MM.1S (cell line): ENCODE results near the gene CS.

ENCODE experiments used
- DNase-seq: peaks from one replicate; pipeline ENCODE4 v3.0.0-alpha.2; 2015
- H2AFZ ChIP-seq: fragments of 300-600 bp; sonication (generic); 2 replicates; pipeline ENCODE4 v1.6.0; 2016; ENCODE audit warnings: antibody characterized with exemption, low read length
- H3F3A ChIP-seq: fragments of 300-600 bp; sonication (generic); 2 replicates; pipeline ENCODE4 v1.6.1; 2016; ENCODE audit warnings: mild to moderate bottlenecking, antibody characterized with exemption, low read length, moderate library complexity, mixed read lengths; ENCODE audit not compliant: insufficient read depth
- H3K27ac ChIP-seq: fragments of 300-600 bp; sonication (generic); 2 replicates; pipeline ENCODE4 v1.5.1; 2016; ENCODE audit warnings: mild to moderate bottlenecking, low read length
- H3K27me3 ChIP-seq: fragments of 300-600 bp; sonication (generic); replicated peaks from 2 replicates; pipeline ENCODE4 v1.6.0; 2016; ENCODE audit warnings: low read length; ENCODE audit not compliant: insufficient read depth
- H3K36me3 ChIP-seq: fragments of 300-600 bp; sonication (generic); replicated peaks from 2 replicates; pipeline ENCODE4 v1.6.1; 2016; ENCODE audit warnings: mild to moderate bottlenecking, low read length, mixed read lengths; ENCODE audit not compliant: insufficient read depth
- H3K4me1 ChIP-seq: fragments of 300-600 bp; sonication (generic); 2 replicates; pipeline ENCODE4 v1.6.1; 2016; ENCODE audit warnings: low read length, mixed read lengths
- H3K4me2 ChIP-seq: fragments of 300-600 bp; sonication (generic); 2 replicates; pipeline ENCODE4 v1.6.0; 2016; ENCODE audit warnings: low read depth, low read length
- H3K4me3 ChIP-seq: fragments of 300-600 bp; sonication (generic); 2 replicates; pipeline ENCODE4 v1.5.1; 2016; ENCODE audit warnings: low read length, mixed read lengths
- H3K79me2 ChIP-seq: fragments of 300-600 bp; sonication (generic); 2 replicates; pipeline ENCODE4 v1.6.1; 2016; ENCODE audit warnings: mixed run types, low read length, mixed read lengths
- H3K9ac ChIP-seq: fragments of 300-600 bp; sonication (generic); 2 replicates; pipeline ENCODE4 v1.6.1; 2016; ENCODE audit warnings: low read length, mixed read lengths
- H3K9me2 ChIP-seq: fragments of 300-600 bp; sonication (generic); replicated peaks from 2 replicates; pipeline ENCODE4 v1.6.1; 2016; ENCODE audit warnings: mild to moderate bottlenecking, low read length, mixed read lengths; ENCODE audit not compliant: insufficient read depth
- H3K9me3 ChIP-seq: fragments of 300-600 bp; sonication (generic); replicated peaks from 2 replicates; pipeline ENCODE4 v1.6.1; 2016; ENCODE audit warnings: mild to moderate bottlenecking, low read length, mixed read lengths; ENCODE audit not compliant: insufficient read depth
- H4K20me1 ChIP-seq: fragments of 300-600 bp; sonication (generic); 2 replicates; pipeline ENCODE4 v1.6.1; 2016; ENCODE audit warnings: mild to moderate bottlenecking, low read length, moderate library complexity, mixed read lengths; ENCODE audit not compliant: insufficient read depth
- CTCF ChIP-seq: fragments of 300-600 bp; sonication (generic); IDR thresholded peaks from 2 replicates; pipeline ENCODE4 v1.5.1; 2016; ENCODE audit warnings: antibody characterized with exemption, low read length, mixed read lengths
- EZH2 ChIP-seq: fragments of 300-600 bp; sonication (generic); optimal IDR thresholded peaks from 2 replicates; pipeline ENCODE3; 2017; ENCODE audit warnings: low read depth, mild to moderate bottlenecking, antibody characterized with exemption, low read length, mixed read lengths
- EZH2phosphoT487 ChIP-seq: fragments of 300-600 bp; sonication (generic); IDR thresholded peaks from 2 replicates; pipeline ENCODE4 v1.6.1; 2018; ENCODE audit warnings: antibody characterized with exemption, low read length

CS gene

GRCh38 chr12:56296295-56296694 is 3.8 kb downstream of the CS start:
- no peak for DNase-seq
- H4K20me1 ChIP-seq: peaks cover 4% of the 10 kb centered on the region; the same call in 1 of the 2 replicates
- H3K9me2 ChIP-seq: no peaks in the 10 kb centered on the region
- no peak overlapping the region for H2AFZ ChIP-seq
- TF ChIP-seq CTCF: no peak
- no peak for TF ChIP-seq EZH2phosphoT487
- no peak for TF ChIP-seq EZH2
- no peak overlapping the region for H3K27ac ChIP-seq
- peaks cover 14% of the 10 kb centered on the region for H3K4me1 ChIP-seq
- no peak overlapping the region for H3K4me2 ChIP-seq
- H3F3A ChIP-seq: peaks cover 11% of the 10 kb centered on the region
- no peak overlapping the region for H3K4me3 ChIP-seq
- no peaks in the 10 kb centered on the region for H3K27me3 ChIP-seq
- H3K9me3 ChIP-seq: no peaks in the 10 kb centered on the region
- no peak overlapping the region for H3K9ac ChIP-seq
- peaks cover 5% of the 10 kb centered on the region; the same call in 1 of the 2 replicates for H3K36me3 ChIP-seq
- H3K79me2 ChIP-seq: peaks cover 91% of the 10 kb centered on the region

GRCh38 chr12:56293795-56294194 is 6.3 kb downstream of the CS start:
- peaks cover 8% of the 10 kb centered on the region for H3K4me1 ChIP-seq
- DNase-seq: no peak
- no peak for TF ChIP-seq EZH2phosphoT487
- TF ChIP-seq EZH2: no peak
- no peaks in the 10 kb centered on the region for H3K27me3 ChIP-seq
- no peaks in the 10 kb centered on the region; the same call in 1 of the 2 replicates for H3F3A ChIP-seq
- no peaks in the 10 kb centered on the region for H3K9me2 ChIP-seq
- H2AFZ ChIP-seq: no peak overlapping the region
- H3K9ac ChIP-seq: no peak overlapping the region
- no peaks in the 10 kb centered on the region for H3K9me3 ChIP-seq
- peaks cover 97% of the 10 kb centered on the region for H3K79me2 ChIP-seq
- H4K20me1 ChIP-seq: peaks cover 4% of the 10 kb centered on the region; the same call in 1 of the 2 replicates
- H3K27ac ChIP-seq: no peak overlapping the region
- H3K36me3 ChIP-seq: peaks cover 12% of the 10 kb centered on the region; the same call in 1 of the 2 replicates
- no peak overlapping the region for H3K4me3 ChIP-seq
- H3K4me2 ChIP-seq: no peak overlapping the region

- H3K4me2 ChIP-seq: no peak overlapping the region
- no peaks in the 10 kb centered on the region for H3K27me3 ChIP-seq
- H3K9me3 ChIP-seq: no peaks in the 10 kb centered on the region
- no peaks in the 10 kb centered on the region for H3K4me1 ChIP-seq
- peaks cover 77% of the 10 kb centered on the region for H3K79me2 ChIP-seq
- H3K9me2 ChIP-seq: no peaks in the 10 kb centered on the region
- H4K20me1 ChIP-seq: peaks cover 3% of the 10 kb centered on the region; the same call in 1 of the 2 replicates
- H3K36me3 ChIP-seq: peaks cover 22% of the 10 kb centered on the region
- H3F3A ChIP-seq: no peaks in the 10 kb centered on the region; the same call in 1 of the 2 replicates
- no peak overlapping the region for H3K4me3 ChIP-seq
- no peak overlapping the region for H3K27ac ChIP-seq
- H3K9ac ChIP-seq: no peak overlapping the region
- no peak for DNase-seq
- TF ChIP-seq EZH2phosphoT487 (no peak), CTCF (no peak), EZH2 (no peak)
- no peak overlapping the region for H2AFZ ChIP-seq
Measured at GRCh38 chr12:56288705-56289387, 11.3 kb downstream of the CS start.
